Stimulated activated naive CD8-positive, alpha-beta T cell treated with anti-CD3 and anti-CD28 coated beads, Interleukin-15, Interleukin-2, amounts not matched to agents 100 ng/mL and 50 ng/mL, for 24 hours (primary cell): ENCODE data around the gene CELA2A.
"Not testable (repeated sequence)": the region's sequence is repeated elsewhere in the genome, so short reads cannot be mapped to it uniquely, and the experiment has no call there.

ENCODE experiments used
- H3K27ac Mint-ChIP-seq: one replicate; pipeline ENCODE4 v1.8.0; 2021; ENCODE audit warnings: mild to moderate bottlenecking, mixed read lengths
- H3K27me3 Mint-ChIP-seq: one replicate; pipeline ENCODE4 v1.8.0; 2021; ENCODE audit warnings: mixed read lengths
- H3K36me3 Mint-ChIP-seq: one replicate; pipeline ENCODE4 v1.8.0; 2021; ENCODE audit warnings: low read depth, mixed read lengths
- H3K4me1 Mint-ChIP-seq: one replicate; pipeline ENCODE4 v1.8.0; 2021; ENCODE audit warnings: low read depth, mixed read lengths
- H3K4me3 Mint-ChIP-seq: one replicate; pipeline ENCODE4 v1.8.0; 2021; ENCODE audit warnings: mild to moderate bottlenecking, mixed read lengths
- H3K9me3 Mint-ChIP-seq: one replicate; pipeline ENCODE4 v1.8.0; 2021; ENCODE audit warnings: mixed read lengths

The CELA2A gene

GRCh38 chr1:15431571-15431948 is 25.0 kb upstream of the CELA2A start:
- H3K9me3 Mint-ChIP-seq = no peaks in the 10 kb centered on the region
- peaks cover 10% of the 10 kb centered on the region for H3K36me3 Mint-ChIP-seq
- H3K27me3 Mint-ChIP-seq = no peaks in the 10 kb centered on the region
- no peak overlapping the region for H3K4me3 Mint-ChIP-seq
- no peak overlapping the region for H3K27ac Mint-ChIP-seq
- peaks cover 2% of the 10 kb centered on the region for H3K4me1 Mint-ChIP-seq

- H3K4me3 Mint-ChIP-seq = no peak overlapping the region
- H3K4me1 Mint-ChIP-seq = no peaks in the 10 kb centered on the region
- H3K27ac Mint-ChIP-seq = no peak overlapping the region
- H3K27me3 Mint-ChIP-seq = no peaks in the 10 kb centered on the region
- peaks cover 8% of the 10 kb centered on the region for H3K36me3 Mint-ChIP-seq
- no peaks in the 10 kb centered on the region for H3K9me3 Mint-ChIP-seq
These were observed 24.2 kb upstream of the CELA2A start for GRCh38 chr1:15432324-15432723.

GRCh38 chr1:15433471-15433870 is 23.1 kb upstream of the CELA2A start:
- Mint-ChIP-seq H3K27me3 (no peaks in the 10 kb centered on the region), H3K4me1 (no peaks in the 10 kb centered on the region), H3K27ac (no peak overlapping the region), H3K4me3 (no peak overlapping the region), H3K9me3 (no peaks in the 10 kb centered on the region), H3K36me3 (peaks cover 4% of the 10 kb centered on the region)

- not testable (repeated sequence) for H3K27ac Mint-ChIP-seq, H3K9me3 Mint-ChIP-seq, H3K27me3 Mint-ChIP-seq, H3K4me3 Mint-ChIP-seq, H3K36me3 Mint-ChIP-seq, H3K4me1 Mint-ChIP-seq
These were observed 21.8 kb upstream of the CELA2A start for GRCh38 chr1:15434739-15435138.

- Mint-ChIP-seq H3K27me3 (no peaks in the 10 kb centered on the region), H3K9me3 (no peaks in the 10 kb centered on the region), H3K4me1 (no peaks in the 10 kb centered on the region), H3K27ac (no peak overlapping the region), H3K36me3 (peaks cover under 1% of the 10 kb centered on the region), H3K4me3 (no peak overlapping the region)
These were observed 21.1 kb upstream of the CELA2A start for GRCh38 chr1:15435239-15436077.

- Mint-ChIP-seq H3K27ac (no peak overlapping the region), H3K27me3 (no peaks in the 10 kb centered on the region), H3K4me1 (no peaks in the 10 kb centered on the region), H3K4me3 (no peak overlapping the region), H3K36me3 (no peaks in the 10 kb centered on the region), H3K9me3 (no peaks in the 10 kb centered on the region)
These were observed 19.6 kb upstream of the CELA2A start for GRCh38 chr1:15436881-15437442.

GRCh38 chr1:15439325-15439724 is 17.2 kb upstream of the CELA2A start:
- no peak overlapping the region for H3K27ac Mint-ChIP-seq
- no peaks in the 10 kb centered on the region for H3K36me3 Mint-ChIP-seq
- H3K27me3 Mint-ChIP-seq = no peaks in the 10 kb centered on the region
- H3K4me3 Mint-ChIP-seq = no peak overlapping the region
- no peaks in the 10 kb centered on the region for H3K9me3 Mint-ChIP-seq
- H3K4me1 Mint-ChIP-seq = no peaks in the 10 kb centered on the region

GRCh38 chr1:15440357-15440756 is 16.2 kb upstream of the CELA2A start:
- H3K36me3 Mint-ChIP-seq = no peaks in the 10 kb centered on the region
- H3K27ac Mint-ChIP-seq = no peak overlapping the region
- no peak overlapping the region for H3K4me3 Mint-ChIP-seq
- H3K4me1 Mint-ChIP-seq = peaks cover 4% of the 10 kb centered on the region
- H3K9me3 Mint-ChIP-seq = no peaks in the 10 kb centered on the region
- no peaks in the 10 kb centered on the region for H3K27me3 Mint-ChIP-seq

GRCh38 chr1:15441247-15441646 is 15.3 kb upstream of the CELA2A start:
- no peak overlapping the region for H3K27ac Mint-ChIP-seq
- peaks cover 6% of the 10 kb centered on the region for H3K27me3 Mint-ChIP-seq
- no peaks in the 10 kb centered on the region for H3K9me3 Mint-ChIP-seq
- H3K4me1 Mint-ChIP-seq = peaks cover 4% of the 10 kb centered on the region
- H3K4me3 Mint-ChIP-seq = no peak overlapping the region
- no peaks in the 10 kb centered on the region for H3K36me3 Mint-ChIP-seq

GRCh38 chr1:15442119-15442518 is 14.4 kb upstream of the CELA2A start:
- H3K36me3 Mint-ChIP-seq = no peaks in the 10 kb centered on the region
- no peak overlapping the region for H3K27ac Mint-ChIP-seq
- no peaks in the 10 kb centered on the region for H3K9me3 Mint-ChIP-seq
- H3K27me3 Mint-ChIP-seq = peaks cover 6% of the 10 kb centered on the region
- peaks cover 4% of the 10 kb centered on the region for H3K4me1 Mint-ChIP-seq
- no peak overlapping the region for H3K4me3 Mint-ChIP-seq

- Mint-ChIP-seq H3K4me1 (peaks cover 4% of the 10 kb centered on the region), H3K9me3 (no peaks in the 10 kb centered on the region), H3K36me3 (no peaks in the 10 kb centered on the region), H3K4me3 (no peak overlapping the region), H3K27me3 (peaks cover 6% of the 10 kb centered on the region), H3K27ac (no peak overlapping the region)
These were observed 13.8 kb upstream of the CELA2A start for GRCh38 chr1:15442759-15443158.

- Mint-ChIP-seq H3K9me3 (no peaks in the 10 kb centered on the region), H3K4me3 (no peak overlapping the region), H3K27ac (no peak overlapping the region), H3K36me3 (no peaks in the 10 kb centered on the region), H3K27me3 (peaks cover 6% of the 10 kb centered on the region), H3K4me1 (peaks cover 4% of the 10 kb centered on the region)
These were observed 13.3 kb upstream of the CELA2A start for GRCh38 chr1:15443281-15443680.

- Mint-ChIP-seq H3K4me1 (peaks cover 4% of the 10 kb centered on the region), H3K9me3 (no peaks in the 10 kb centered on the region), H3K36me3 (no peaks in the 10 kb centered on the region), H3K27ac (no peak overlapping the region), H3K27me3 (peaks cover 6% of the 10 kb centered on the region), H3K4me3 (no peak overlapping the region)
These were observed 11.8 kb upstream of the CELA2A start for GRCh38 chr1:15444468-15445389.

- H3K4me1 Mint-ChIP-seq = peaks cover 4% of the 10 kb centered on the region
- no peak overlapping the region for H3K27ac Mint-ChIP-seq
- H3K9me3 Mint-ChIP-seq = no peaks in the 10 kb centered on the region
- no peaks in the 10 kb centered on the region for H3K36me3 Mint-ChIP-seq
- no peak overlapping the region for H3K4me3 Mint-ChIP-seq
- H3K27me3 Mint-ChIP-seq = peaks cover 6% of the 10 kb centered on the region
These were observed 11.0 kb upstream of the CELA2A start for GRCh38 chr1:15445390-15446122.
